Osteoblast (primary cell): ENCODE measurements around the gene GPR55. TPM values are rescaled to one million over a fixed set of nuclear protein-coding genes. Genes with fewer than 3 reads are reported as not detected.

ENCODE experiments used
- DNase-seq: peaks from one replicate; pipeline ENCODE4 v3.0.0; 2011; ENCODE audit warnings: low spot score, mixed read lengths; ENCODE audit not compliant: insufficient read length; ENCODE audit errors: missing footprints
- H2AFZ ChIP-seq: 2 replicates; pipeline ENCODE4 v1.6.0; 2011; ENCODE audit warnings: mild to moderate bottlenecking, low read length
- H3K27ac ChIP-seq: 2 replicates; pipeline ENCODE4 v1.5.1; 2011; ENCODE audit warnings: mild to moderate bottlenecking, low read depth, low read length, moderate library complexity
- H3K27me3 ChIP-seq: 2 replicates; pipeline ENCODE4 v1.6.0; 2012; ENCODE audit warnings: mild to moderate bottlenecking, control low read depth, inconsistent platforms, low read length, moderate library complexity; ENCODE audit not compliant: insufficient read depth
- H3K36me3 ChIP-seq: 2 replicates; pipeline ENCODE4 v1.5.1; 2011; ENCODE audit warnings: mild to moderate bottlenecking, low read length, control low read depth, moderate library complexity; ENCODE audit not compliant: insufficient read depth
- H3K4me1 ChIP-seq: 2 replicates; pipeline ENCODE4 v1.5.1; 2011; ENCODE audit warnings: mild to moderate bottlenecking, low read length, control low read depth, moderate library complexity; ENCODE audit not compliant: insufficient read depth
- H3K4me2 ChIP-seq: 2 replicates; pipeline ENCODE4 v1.6.0; 2011; ENCODE audit warnings: mild to moderate bottlenecking, low read length; ENCODE audit not compliant: insufficient read depth
- H3K4me3 ChIP-seq: fragments of 200-600 bp; sonication (generic); 3 replicates; pipeline ENCODE4 v1.5.1; 2012; ENCODE audit warnings: mild to moderate bottlenecking, low read length, inconsistent platforms; ENCODE audit not compliant: insufficient read depth
- H3K79me2 ChIP-seq: 2 replicates; pipeline ENCODE4 v1.6.0; 2012; ENCODE audit warnings: mild to moderate bottlenecking, low read length, control low read depth, inconsistent platforms; ENCODE audit not compliant: insufficient read depth
- H3K9me3 ChIP-seq: 2 replicates; pipeline ENCODE4 v1.5.1; 2011; ENCODE audit warnings: low read depth, low read length, control low read depth
- H4K20me1 ChIP-seq: 2 replicates; pipeline ENCODE4 v1.6.0; 2012; ENCODE audit warnings: mild to moderate bottlenecking, low read length, control low read depth; ENCODE audit not compliant: insufficient read depth
- CTCF ChIP-seq: IDR thresholded peaks from 2 replicates; pipeline ENCODE4 v1.5.1; 2011; ENCODE audit warnings: mild to moderate bottlenecking, low read depth, low read length, moderate library complexity; ENCODE audit errors: extremely low read depth
- total RNA-seq: library from RNA; depleted of rRNA; stranded (reverse); fragments of >200 nt; gene quantifications from 2 replicates; pipeline ENCODE4 v1.2.3, GENCODE V29; 2012

Gene GPR55
- total RNA-seq, 1 donor = not detected

- Histone ChIP-seq H2AFZ (no peak overlapping the region), H3K27me3 (no peaks in the 10 kb centered on the region), H3K79me2 (no peaks in the 10 kb centered on the region), H3K4me2 (no peak overlapping the region), H3K4me1 (no peaks in the 10 kb centered on the region), H3K9me3 (no peaks in the 10 kb centered on the region), H4K20me1 (peaks cover 2% of the 10 kb centered on the region), H3K36me3 (no peaks in the 10 kb centered on the region), H3K4me3 (no peak overlapping the region), H3K27ac (no peak overlapping the region)
- no peak for TF ChIP-seq CTCF
- DNase-seq = peak; percentile 36
Measured at GRCh38 chr2:230877116-230877758, 47.8 kb downstream of the GPR55 start.

GRCh38 chr2:230875347-230876315 lies 49.4 kb downstream of the GPR55 start:
- Histone ChIP-seq H3K79me2 (no peaks in the 10 kb centered on the region), H3K4me1 (no peaks in the 10 kb centered on the region), H3K4me2 (no peak overlapping the region), H3K36me3 (no peaks in the 10 kb centered on the region), H3K27me3 (no peaks in the 10 kb centered on the region), H4K20me1 (peaks cover 2% of the 10 kb centered on the region), H3K27ac (no peak overlapping the region), H2AFZ (no peak overlapping the region), H3K9me3 (no peaks in the 10 kb centered on the region), H3K4me3 (no peak overlapping the region)
- DNase-seq = peak; percentile 52
- no peak for TF ChIP-seq CTCF

- H2AFZ ChIP-seq = no peak overlapping the region
Measured at GRCh38 chr2:230874876-230875275, 50.2 kb downstream of the GPR55 start.

More at GRCh38 chr2:230874876-230875275, 50.2 kb downstream of the GPR55 start:
- H3K27me3 ChIP-seq = no peaks in the 10 kb centered on the region
- no peaks in the 10 kb centered on the region for H3K79me2 ChIP-seq
- DNase-seq = peak; percentile 31
- H3K4me3 ChIP-seq = no peak overlapping the region
- no peak overlapping the region for H3K4me2 ChIP-seq
- no peaks in the 10 kb centered on the region for H3K9me3 ChIP-seq
- H3K4me1 ChIP-seq = no peaks in the 10 kb centered on the region
- H4K20me1 ChIP-seq = peaks cover 2% of the 10 kb centered on the region
- H3K27ac ChIP-seq = no peak overlapping the region
- no peaks in the 10 kb centered on the region for H3K36me3 ChIP-seq
- no peak for TF ChIP-seq CTCF
